IMR-90 (cell line): ENCODE data around the gene MID1. TPM values are rescaled to one million over a fixed set of nuclear protein-coding genes. Genes with fewer than 3 reads are reported as not detected.
A peak's percentile ranks its signal among the peaks of the same experiment; 100 is the strongest.

Experiments used
- ATAC-seq: fragments of 200-7000 bp; cut with Tn5 transposase; 2 replicates; pipeline ENCODE4 v1.9.1; 2020; ENCODE audit warnings: low read depth, mild to moderate bottlenecking, moderate library complexity
- BruUV-seq: library from RNA; stranded (reverse); fragments of 400-500 nt; replicated peaks from 2 replicates; lab custom pipeline; 2021; lab: Mats Ljungman, UMichigan
- CTCF ChIA-PET: fragments of 300-600 bp; formaldehyde crosslinking; extraction: SDS; loops from one replicate; lab custom pipeline; 2021; ENCODE audit warnings: antibody characterized with exemption; lab: Yijun Ruan, JAX
- POLR2A ChIA-PET: fragments of 300-600 bp; sonication (Branson Sonifier 250); formaldehyde crosslinking; loops from one replicate; lab custom pipeline; 2022; ENCODE audit warnings: antibody characterized with exemption; ENCODE audit not compliant: unreplicated experiment; lab: Charles Lee
- DNase-seq: peaks from one replicate; pipeline ENCODE4 v3.0.0; 2013
- H2AFZ ChIP-seq: replicated peaks from 2 replicates; pipeline ENCODE3; 2013; ENCODE audit warnings: low read length, mild to moderate bottlenecking; ENCODE audit not compliant: poor library complexity
- H2AK5ac ChIP-seq: 2 replicates; pipeline ENCODE4 v1.6.1; 2013; ENCODE audit warnings: low read depth, low read length, inconsistent platforms
- H2AK9ac ChIP-seq: replicated peaks from 2 replicates; pipeline ENCODE3; 2013; ENCODE audit warnings: mild to moderate bottlenecking, low read depth, low read length, moderate library complexity; ENCODE audit not compliant: poor library complexity
- H2BK120ac ChIP-seq: 2 replicates; pipeline ENCODE4 v1.6.1; 2013; ENCODE audit warnings: low read depth, low read length, inconsistent platforms
- H2BK15ac ChIP-seq: 3 replicates; pipeline ENCODE4 v1.6.1; 2013; ENCODE audit warnings: low read depth, low read length, inconsistent platforms
- H2BK20ac ChIP-seq: 2 replicates; pipeline ENCODE4 v1.6.1; 2013; ENCODE audit warnings: low read depth, mild to moderate bottlenecking, inconsistent platforms, low read length, moderate library complexity
- H2BK5ac ChIP-seq: 2 replicates; pipeline ENCODE4 v1.6.1; 2013; ENCODE audit warnings: mild to moderate bottlenecking, low read depth, low read length, inconsistent platforms; ENCODE audit not compliant: poor library complexity, severe bottlenecking
- H3K14ac ChIP-seq: replicated peaks from 2 replicates; pipeline ENCODE4 v1.6.1; 2013; ENCODE audit warnings: low read depth, low read length, inconsistent platforms
- H3K18ac ChIP-seq: 2 replicates; pipeline ENCODE4 v1.6.1; 2013; ENCODE audit warnings: low read depth, low read length, control low read depth
- H3K23ac ChIP-seq: 2 replicates; pipeline ENCODE4 v1.6.1; 2013; ENCODE audit warnings: low read depth, low read length, inconsistent platforms
- H3K27ac ChIP-seq: 2 replicates; pipeline ENCODE4 v1.5.1; 2013; ENCODE audit warnings: mild to moderate bottlenecking, control low read depth, low read length; ENCODE audit not compliant: insufficient read depth
- H3K27me3 ChIP-seq: 2 replicates; pipeline ENCODE4 v1.6.1; 2013; ENCODE audit warnings: low read length; ENCODE audit not compliant: control insufficient read depth, insufficient read depth
- H3K36me3 ChIP-seq: 2 replicates; pipeline ENCODE4 v1.6.1; 2013; ENCODE audit warnings: low read length, mixed read lengths; ENCODE audit not compliant: control insufficient read depth, insufficient read depth
- H3K4ac ChIP-seq: 2 replicates; pipeline ENCODE4 v1.6.1; 2013; ENCODE audit warnings: low read depth, low read length, inconsistent platforms
- H3K4me1 ChIP-seq: 2 replicates; pipeline ENCODE4 v1.6.1; 2013; ENCODE audit warnings: low read length, mixed read lengths; ENCODE audit not compliant: control insufficient read depth, insufficient read depth
- H3K4me2 ChIP-seq: 2 replicates; pipeline ENCODE4 v1.6.1; 2013; ENCODE audit warnings: low read depth, mild to moderate bottlenecking, control low read depth, low read length, moderate library complexity
- H3K4me3 ChIP-seq: 2 replicates; pipeline ENCODE4 v1.5.1; 2013; ENCODE audit warnings: low read depth, mild to moderate bottlenecking, control low read depth, low read length, moderate library complexity; ENCODE audit not compliant: insufficient read depth
- H3K56ac ChIP-seq: 2 replicates; pipeline ENCODE4 v1.6.1; 2013; ENCODE audit warnings: low read length, inconsistent platforms; ENCODE audit not compliant: insufficient read depth; ENCODE audit errors: extremely low read depth
- H3K79me1 ChIP-seq, 2 experiments: 2 replicates each; pipeline ENCODE4 v1.6.1; 2013; ENCODE audit warnings: low read length in 2 of 2, inconsistent platforms in 1 of 2, low read depth in 1 of 2
- H3K9ac ChIP-seq: 2 replicates; pipeline ENCODE4 v1.6.1; 2013; ENCODE audit warnings: low read depth, low read length, control low read depth
- H3K9me1 ChIP-seq: 2 replicates; pipeline ENCODE4 v1.6.1; 2013; ENCODE audit warnings: low read length, inconsistent platforms; ENCODE audit not compliant: insufficient read depth
- H3K9me3 ChIP-seq: 2 replicates; pipeline ENCODE4 v1.6.1; 2013; ENCODE audit warnings: low read length; ENCODE audit not compliant: control insufficient read depth, insufficient read depth
- H4K20me1 ChIP-seq: 2 replicates; pipeline ENCODE4 v1.6.1; 2013; ENCODE audit warnings: low read length, inconsistent platforms; ENCODE audit not compliant: insufficient read depth
- H4K5ac ChIP-seq: 2 replicates; pipeline ENCODE4 v1.6.1; 2013; ENCODE audit warnings: mild to moderate bottlenecking, low read depth, low read length, control low read depth
- H4K8ac ChIP-seq, 2 experiments: 2 replicates each; pipeline ENCODE4 v1.6.1; 2013; ENCODE audit warnings: low read depth in 2 of 2, low read length in 2 of 2, control low read depth in 1 of 2, inconsistent platforms in 1 of 2
- H4K91ac ChIP-seq: 2 replicates; pipeline ENCODE4 v1.6.1; 2013; ENCODE audit warnings: low read depth, low read length, inconsistent platforms; ENCODE audit not compliant: insufficient read depth
- BHLHE40 ChIP-seq: fragments of 150-350 bp; IDR thresholded peaks from 2 replicates; pipeline ENCODE4 v1.6.1; 2016; ENCODE audit warnings: mild to moderate bottlenecking, low read depth, low read length
- CEBPB ChIP-seq: IDR thresholded peaks from 2 replicates; pipeline ENCODE4 v1.6.1; 2012; ENCODE audit warnings: low read depth, low read length, improper control_type of control experiment
- ELK1 ChIP-seq: fragments of 150-350 bp; IDR thresholded peaks from 2 replicates; pipeline ENCODE4 v1.6.1; 2016; ENCODE audit warnings: low read depth, mild to moderate bottlenecking, low read length, moderate library complexity, borderline replicate concordance
- FOS ChIP-seq: fragments of 150-350 bp; IDR thresholded peaks from 2 replicates; pipeline ENCODE4 v1.6.1; 2016; ENCODE audit warnings: low read depth, low read length
- MAFK ChIP-seq: IDR thresholded peaks from 2 replicates; pipeline ENCODE4 v1.6.1; 2012; ENCODE audit warnings: low read depth, low read length, improper control_type of control experiment
- MXI1 ChIP-seq: IDR thresholded peaks from 2 replicates; pipeline ENCODE4 v1.6.1; 2012; ENCODE audit warnings: low read depth, mild to moderate bottlenecking, low read length, moderate library complexity, borderline replicate concordance
- POLR2A ChIP-seq: IDR thresholded peaks from 2 replicates; pipeline ENCODE4 v1.6.1; 2012; ENCODE audit warnings: mild to moderate bottlenecking, low read depth, low read length
- RAD21 ChIP-seq: IDR thresholded peaks from 2 replicates; pipeline ENCODE4 v1.6.1; 2012; ENCODE audit warnings: low read length, improper control_type of control experiment
- USF2 ChIP-seq: fragments of 150-350 bp; IDR thresholded peaks from 2 replicates; pipeline ENCODE4 v1.6.1; 2017; ENCODE audit warnings: mild to moderate bottlenecking, antibody characterized with exemption, low read length, low read depth
- WGBS, 2 experiments: methylation state at CpG; one replicate each; pipeline versions ENCODE4 v1.1.5 to v1.1.7; 2013; ENCODE audit warnings: missing lambda C conversion rate in 2 of 2; ENCODE audit not compliant: insufficient read length in 1 of 2; ENCODE audit errors: extremely low coverage in 2 of 2; 5-methylcytosine and 5-hydroxymethylcytosine counted together
- dilution Hi-C: fragments of 300-500 bp; cut with HindIII; formaldehyde crosslinking; loops from one replicate; pipeline ENCODE4 v1.14.3; 2018; ENCODE audit warnings: low sequenced_read_pairs; ENCODE audit not compliant: unreplicated experiment
- in situ Hi-C: fragments of 300-500 bp; cut with MboI; formaldehyde crosslinking; loops from 3 replicates; pipeline ENCODE4 v1.14.3; 2019; ENCODE audit warnings: low sequenced_read_pairs, inconsistent platforms, mixed read lengths
- intact Hi-C: fragments of 100-400 bp; cut with micrococcal nuclease; formaldehyde crosslinking; loops from 2 replicates; pipeline ENCODE4 v1.10.0; 2022
- polyA plus RNA-seq, 3 experiments: library from polyadenylated mRNA; depleted of rRNA; stranded (reverse); fragments of >200 nt; gene quantifications; 2 replicates each; pipeline ENCODE4 v1.2.3, GENCODE V29; 2012; ENCODE audit warnings: low replicate concordance in 1 of 3
- total RNA-seq: library from RNA; depleted of rRNA; stranded (reverse); fragments of >200 nt; gene quantifications from 2 replicates; pipeline ENCODE4 v1.2.3, GENCODE V29; 2012

Gene MID1
- total and polyA plus RNA-seq, 2 of the 4 experiments (the other 2 are of a cell fraction) = 37.2 to 106 TPM

DNA sequence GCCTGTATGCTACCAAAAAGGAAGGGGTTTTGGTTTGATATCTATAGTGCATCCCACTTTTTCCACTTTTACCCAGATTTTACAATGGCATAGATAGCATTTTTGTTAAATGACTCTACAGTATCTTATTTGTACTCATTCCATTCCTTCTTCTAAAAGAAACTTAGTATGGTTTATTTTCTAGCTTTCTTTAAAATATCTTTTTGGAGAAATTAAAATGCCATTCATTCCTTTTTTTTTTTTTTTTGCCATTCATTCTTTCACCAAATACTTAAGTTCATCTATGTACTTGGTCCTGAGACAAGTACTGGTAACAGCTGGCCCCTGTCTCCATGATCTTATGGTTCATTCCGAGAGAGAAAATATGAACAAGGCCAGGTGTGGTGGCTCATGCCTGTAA lies 49.1 kb downstream of the MID1 start:
- no peak overlapping the region for H2AFZ ChIP-seq
- WGBS, 2 experiments = no CpG with 5 or more reads among the region's 1 CpG
- no peaks in the 10 kb centered on the region for H4K20me1 ChIP-seq
- ATAC-seq (peak; percentile 63), DNase-seq (peak; percentile 50)
- peak overlapping the region in 1 of 2 experiments; percentile 53; a peak in 2 of 4 replicates for H4K8ac ChIP-seq
- CTCF ChIA-PET = interaction anchor here (0.6 kb wide), 1 partner anchor 109 kb away, joined by 4 read pairs; no protein-coding TSS in a partner anchor
- H3K18ac ChIP-seq = no peak overlapping the region
- peak overlapping the region; percentile 59; the same call in 1 of the 2 replicates for H2BK120ac ChIP-seq
- H2BK15ac ChIP-seq = no peak overlapping the region
- H3K23ac ChIP-seq = no peak overlapping the region
- peak overlapping the region; percentile 76; the same call in 1 of the 2 replicates for H3K4ac ChIP-seq
- H2BK5ac ChIP-seq = peak overlapping the region; percentile 84
- dilution Hi-C loops (no loop called here), in situ Hi-C loops (no loop called here), intact Hi-C loops (no loop called here)
- H2AK5ac ChIP-seq = no peak overlapping the region
- no peak overlapping the region for H3K4me3 ChIP-seq
- no peak overlapping the region for H2AK9ac ChIP-seq
- peak overlapping the region; percentile 95; the same call in 1 of the 2 replicates for H3K27ac ChIP-seq
- H3K79me1 ChIP-seq = peaks cover 13 to 48% of the 10 kb centered on the region in 2 experiments
- H3K9me3 ChIP-seq = peaks cover 10% of the 10 kb centered on the region
- no peak overlapping the region for H4K91ac ChIP-seq
- H3K36me3 ChIP-seq = peaks cover 7% of the 10 kb centered on the region
- no peaks in the 10 kb centered on the region for H3K27me3 ChIP-seq
- peak overlapping the region; percentile 32; the same call in 1 of the 2 replicates for H3K4me2 ChIP-seq
- POLR2A ChIA-PET = interaction anchor here (0.6 kb wide), 1 partner anchor 17 kb away, joined by 6 read pairs; no protein-coding TSS in a partner anchor
- peaks cover 5% of the 10 kb centered on the region; the same call in 1 of the 2 replicates for H3K9me1 ChIP-seq
- no peak overlapping the region for H3K9ac ChIP-seq
- peak overlapping the region; percentile 92; the same call in 1 of the 2 replicates for H2BK20ac ChIP-seq
- TF ChIP-seq USF2 (no peak), BHLHE40 (no peak), MXI1 (no peak), MAFK (no peak), ELK1 (no peak), FOS (no peak), POLR2A (no peak), CEBPB (no peak), RAD21 (no peak)
- H4K5ac ChIP-seq = 0 out of 2 replicates have a peak overlapping the region, but pooled peaks have one; percentile 74
- H3K14ac ChIP-seq = no peak overlapping the region
- H3K4me1 ChIP-seq = peaks cover 15% of the 10 kb centered on the region
- no TSS peak for BruUV-seq
- no peak overlapping the region for H3K56ac ChIP-seq
